Left lobe of liver (tissue), 2 donors: ENCODE data around the gene YIPF4. TPM values are rescaled to one million over a fixed set of nuclear protein-coding genes. Genes with fewer than 3 reads are reported as not detected.
A peak's percentile ranks its signal among the peaks of the same experiment; 100 is the strongest.
"Not testable (repeated sequence)": the region's sequence is repeated elsewhere in the genome, so short reads cannot be mapped to it uniquely, and the experiment has no call there.

Experiments
- ATAC-seq: fragments of 200-7000 bp; cut with Tn5 transposase; one replicate; pipeline ENCODE4 v1.9.1; 2020; ENCODE audit warnings: mild to moderate bottlenecking, moderate library complexity
- DNase-seq: peaks from one replicate; pipeline ENCODE4 v3.0.0-alpha.2; 2020; ENCODE audit warnings: low spot score
- total RNA-seq: library from RNA; stranded (reverse); gene quantifications from one replicate; pipeline ENCODE4 v1.2.1, GENCODE V29; 2021
- donor health status: DM: no; HTN: no; CAD: no; lungs with moderate emphysema.
- donor health status: DM: no; HTN: yes; CAD: no.

The YIPF4 gene
- 36.6 TPM for total RNA-seq

DNA sequence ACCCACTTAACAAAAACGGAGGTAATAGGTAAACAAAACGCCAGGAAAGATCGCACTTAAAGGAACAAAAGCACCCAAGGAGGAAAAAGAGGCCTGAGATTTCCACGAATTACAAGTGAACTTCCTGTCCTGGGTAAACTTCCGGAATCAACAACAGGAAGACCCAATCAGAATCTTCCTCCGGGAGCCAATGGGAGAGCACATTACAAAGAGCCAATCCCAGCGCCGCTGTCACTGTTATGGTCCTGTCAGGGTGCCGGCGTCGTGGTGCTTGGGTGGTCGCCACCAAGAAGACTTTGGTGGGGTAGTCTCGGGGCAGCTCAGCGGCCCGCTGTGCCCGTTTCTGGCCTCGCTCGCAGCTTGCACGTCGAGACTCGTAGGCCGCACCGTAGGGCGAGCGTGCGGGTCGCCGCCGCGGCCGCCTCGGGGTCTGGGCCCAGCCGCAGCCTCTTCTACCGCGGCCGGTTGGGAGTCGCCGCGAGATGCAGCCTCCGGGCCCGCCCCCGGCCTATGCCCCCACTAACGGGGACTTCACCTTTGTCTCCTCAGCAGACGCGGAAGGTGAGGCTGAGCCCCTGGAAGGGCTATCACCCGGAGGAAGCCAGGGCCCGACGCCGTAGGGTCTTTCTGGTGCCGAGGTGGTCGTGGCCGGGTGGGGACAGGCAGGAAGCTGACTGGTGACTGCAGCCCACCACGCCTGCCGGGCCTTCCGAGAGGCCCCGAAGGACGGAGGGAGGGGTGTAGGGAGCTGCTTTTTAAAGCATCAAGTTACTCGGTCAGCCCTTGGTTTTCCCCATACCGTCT, at the start of gene YIPF4:
Gene YIPF4 (plus strand): TSS at position 231 of the 804 bp plus-strand sequence. CDS start 252 bp downstream, at position 483.
- peak; percentile 99 for ATAC-seq

GRCh38 chr2:32228181-32228580, 49.5 kb upstream of the YIPF4 start:
- ATAC-seq = no peak

More for the DNA sequence above, at the start of gene YIPF4:
- DNase-seq = peak; percentile 91

DNA sequence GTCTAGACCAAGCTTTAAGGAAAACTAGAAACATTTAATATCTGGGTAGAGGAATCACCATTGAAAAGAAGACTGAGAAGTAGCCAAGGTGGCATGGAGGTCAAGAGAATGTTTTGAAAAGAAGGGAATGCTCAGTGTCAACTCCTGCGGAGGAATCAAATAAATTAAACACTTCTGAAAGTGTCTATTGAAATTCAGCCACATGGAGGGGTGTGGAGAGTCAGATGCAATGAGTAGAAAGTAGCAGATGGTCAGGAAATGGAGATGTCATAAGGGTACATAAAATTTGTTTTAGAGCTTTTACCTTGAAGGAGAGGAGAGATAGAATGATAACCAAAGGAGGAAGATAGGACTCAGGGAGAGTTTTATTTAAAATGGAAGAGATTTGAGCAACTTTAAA, 48.1 kb upstream of the YIPF4 start:
- no peak for DNase-seq
- ATAC-seq = no peak

More at GRCh38 chr2:32228181-32228580, 49.5 kb upstream of the YIPF4 start:
- no peak for DNase-seq

DNA sequence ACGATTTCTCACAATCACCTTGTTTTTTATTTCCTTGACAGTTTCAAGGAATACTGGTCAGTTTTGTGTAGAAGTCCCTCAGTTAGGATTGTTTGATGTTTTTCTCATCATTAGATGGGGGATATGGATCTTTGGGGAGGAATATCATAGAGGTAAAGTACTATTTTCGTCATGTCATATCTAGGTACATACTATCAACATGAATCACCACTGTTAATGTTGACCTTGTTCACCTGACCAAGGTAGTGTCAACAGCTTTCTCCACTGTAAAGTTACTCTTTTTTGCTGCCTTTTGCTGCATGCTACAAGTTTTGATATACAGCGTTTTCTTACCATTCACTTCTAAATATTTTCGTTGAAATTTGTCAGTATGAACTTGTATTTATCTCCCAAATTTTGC, 45.7 kb upstream of the YIPF4 start:
- ATAC-seq (no peak), DNase-seq (no peak)

GRCh38 chr2:32235315-32235714, 42.4 kb upstream of the YIPF4 start:
- DNase-seq = no peak
- no peak for ATAC-seq

GRCh38 chr2:32237488-32237887, 40.2 kb upstream of the YIPF4 start:
- ATAC-seq = no peak
- DNase-seq = no peak

DNA sequence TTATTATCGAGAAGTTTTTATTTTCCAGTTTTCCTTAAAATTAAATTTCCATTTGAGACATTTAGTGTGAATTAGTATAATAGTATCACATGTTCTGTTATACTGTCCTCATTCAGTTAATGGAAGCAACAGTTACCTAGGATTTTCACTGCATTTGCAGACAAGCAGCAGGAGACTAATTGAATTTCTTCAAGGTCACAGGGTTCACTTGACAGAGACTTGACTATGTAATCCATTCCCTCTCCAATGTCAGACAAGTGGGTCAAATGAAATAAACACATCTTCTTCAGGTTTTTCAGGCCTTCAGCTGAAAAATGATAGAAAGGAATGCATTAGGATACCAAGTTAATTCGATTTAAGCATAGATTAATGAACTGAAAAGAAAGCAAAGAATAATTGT, 39.7 kb upstream of the YIPF4 start:
- ATAC-seq (no peak), DNase-seq (no peak)

DNA sequence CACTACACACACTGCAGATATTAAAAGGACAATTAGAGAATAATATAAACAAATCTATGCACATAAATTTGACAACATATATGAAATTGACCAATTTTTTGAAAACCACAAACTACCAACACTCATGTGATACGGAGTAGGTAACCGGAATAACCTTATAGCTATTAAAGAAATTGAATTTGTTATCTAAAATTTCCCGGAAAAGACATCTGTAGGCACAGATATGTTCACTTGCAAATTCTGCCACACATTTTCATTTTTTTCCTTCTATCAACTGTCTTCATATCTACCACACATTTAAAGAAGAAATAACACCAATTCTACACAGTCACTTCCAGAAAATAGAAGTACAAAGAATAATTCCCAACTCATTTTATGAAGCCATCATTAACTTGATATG, 35.4 kb upstream of the YIPF4 start:
- ATAC-seq = no peak
- DNase-seq = no peak

DNA sequence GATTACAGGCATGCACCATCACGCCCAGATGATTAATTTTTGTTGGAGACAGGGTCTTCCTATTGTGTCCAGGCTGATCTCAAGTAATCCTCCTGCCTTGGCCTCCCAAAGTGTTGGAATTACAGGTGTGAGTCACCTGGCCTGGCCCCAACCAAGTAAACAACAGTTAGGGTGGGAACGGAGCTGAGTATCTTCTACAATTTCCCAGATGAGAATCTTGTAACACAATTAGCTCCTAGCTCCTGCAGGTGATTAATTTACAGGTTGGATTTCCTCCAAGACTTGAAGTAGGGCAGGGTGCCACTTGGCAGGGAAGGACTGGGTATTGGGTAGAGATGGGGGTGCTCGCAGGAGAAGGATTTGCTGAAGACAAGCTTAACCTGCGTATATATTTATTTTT, 30.8 kb upstream of the YIPF4 start:
- DNase-seq (no peak), ATAC-seq (no peak)

DNA sequence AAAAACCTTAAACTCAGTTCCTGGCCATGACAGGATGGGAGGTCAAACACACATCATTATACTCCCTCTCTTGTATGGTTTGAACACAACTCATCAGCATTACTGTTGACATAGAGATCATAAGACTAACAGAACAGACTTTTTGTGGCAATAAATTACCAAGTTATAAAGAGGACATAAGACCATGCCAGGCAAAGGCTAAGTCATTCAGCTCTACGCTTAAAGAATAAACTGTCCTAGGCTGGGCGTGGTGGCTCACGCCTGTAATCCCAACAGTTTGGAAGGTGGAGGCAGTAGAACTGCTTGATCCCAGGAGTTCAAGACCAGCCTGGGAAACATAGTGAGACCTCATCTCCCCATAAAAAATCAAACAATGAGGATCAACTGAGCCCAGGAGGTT, 29.4 kb upstream of the YIPF4 start:
- ATAC-seq = no peak
- no peak for DNase-seq

DNA sequence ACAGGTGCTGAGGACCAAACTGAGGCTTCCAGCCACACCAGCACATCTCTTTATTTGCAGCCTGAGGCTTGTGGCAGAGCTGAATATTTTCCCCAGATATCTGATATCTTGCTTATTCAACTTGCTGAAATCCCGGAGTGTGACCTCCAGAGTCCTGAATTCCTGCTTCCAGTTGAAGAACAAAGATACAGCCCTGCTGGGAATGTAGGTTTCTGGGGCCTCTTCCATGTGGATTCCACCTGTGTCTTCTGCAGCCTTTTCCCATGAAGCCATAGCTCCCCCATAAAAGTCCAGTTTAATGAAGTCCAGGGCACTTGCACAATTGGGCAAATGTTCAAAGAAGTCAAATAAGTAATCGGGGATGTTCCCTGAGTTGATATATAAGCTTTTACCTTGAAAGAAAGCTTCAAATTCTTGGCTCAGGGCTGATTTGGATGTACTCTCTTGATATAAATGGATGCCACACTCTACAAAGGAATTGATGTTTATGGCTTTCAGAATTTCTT, 27.9 kb upstream of the YIPF4 start:
- DNase-seq (no peak), ATAC-seq (no peak)

- no peak for ATAC-seq
- DNase-seq = no peak
Measured at GRCh38 chr2:32250290-32250689, 27.4 kb upstream of the YIPF4 start.

- no peak for DNase-seq
- no peak for ATAC-seq
Measured at GRCh38 chr2:32258242-32258641, 19.5 kb upstream of the YIPF4 start.

DNA sequence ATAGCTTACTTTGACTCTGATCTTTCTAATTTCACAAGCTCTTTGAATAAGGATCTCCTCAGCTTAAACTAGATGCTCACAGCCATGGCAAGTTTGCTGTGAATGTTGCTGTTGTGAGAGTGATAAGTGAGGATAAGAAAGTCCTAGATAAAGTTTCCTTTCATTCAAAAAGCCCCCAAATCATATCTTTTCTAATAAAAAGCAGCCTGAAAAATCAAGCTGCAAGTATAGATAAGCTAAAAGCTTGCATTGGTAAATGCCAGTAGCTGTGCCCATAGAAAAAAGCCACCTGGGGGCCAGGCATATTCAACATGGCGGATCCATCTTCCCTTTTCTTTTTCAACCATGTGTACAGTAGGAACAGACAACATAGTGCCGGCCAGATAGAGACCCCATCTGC, 17.3 kb upstream of the YIPF4 start:
- DNase-seq (no peak), ATAC-seq (no peak)

DNA sequence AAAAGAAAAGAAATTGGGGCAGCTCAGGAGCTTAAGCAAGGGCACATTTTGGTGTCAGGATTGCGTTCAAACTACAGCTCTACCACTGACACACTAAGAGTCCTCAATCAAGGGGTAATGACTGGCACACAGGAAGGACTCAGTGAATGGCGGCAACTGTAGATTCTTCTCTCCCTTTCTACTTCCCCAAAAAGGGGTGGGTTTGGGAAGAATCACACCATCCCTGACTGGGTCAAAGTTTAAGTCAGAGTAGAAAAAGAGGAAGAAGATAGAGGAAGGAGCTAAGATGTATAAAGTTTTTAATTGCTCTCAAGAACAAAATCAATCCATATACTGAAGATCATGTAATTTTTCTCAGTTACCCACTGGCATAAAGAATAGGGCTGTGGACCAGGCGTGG, 15.6 kb upstream of the YIPF4 start:
- no peak for DNase-seq
- peak; percentile 52 for ATAC-seq

DNA sequence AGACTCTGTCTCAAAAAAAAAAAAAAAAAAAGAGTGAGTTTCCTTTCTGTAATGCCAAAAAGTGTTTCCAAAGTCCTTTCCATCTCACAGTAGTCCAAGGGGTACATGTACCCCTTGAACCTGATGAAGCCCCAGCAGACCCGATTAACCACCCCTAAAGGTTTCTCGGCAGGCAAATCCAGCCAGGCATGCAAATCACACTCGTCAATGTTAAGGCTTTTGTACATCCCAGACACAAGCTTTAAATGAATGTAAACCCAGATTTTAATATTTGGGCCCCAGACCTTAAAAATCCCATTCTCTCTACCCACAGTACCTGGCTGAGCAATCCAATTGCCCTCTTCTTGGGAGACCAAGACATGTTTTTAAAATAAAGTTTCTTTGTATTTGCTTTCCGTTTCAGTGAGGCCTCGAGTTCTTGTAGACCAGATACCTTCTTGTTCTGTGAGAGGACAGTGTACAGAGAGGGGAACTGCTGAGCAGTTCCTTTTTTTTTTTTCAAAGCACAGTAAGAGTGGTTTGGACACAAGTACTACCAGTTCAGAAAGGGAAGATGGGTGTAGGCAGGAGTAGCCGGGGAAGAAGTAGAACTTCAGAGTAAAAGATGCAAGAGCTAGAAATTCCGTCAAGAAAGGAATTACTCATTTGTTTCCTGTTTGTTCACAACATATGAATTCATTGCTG, 13.1 kb upstream of the YIPF4 start, which contains the start of gene NLRC4:
Gene NLRC4 (minus strand): TSS at position 465 of the 684 bp plus-strand sequence. CDS start 8,111 bp downstream, outside the sequence.
- peak; percentile 59 for ATAC-seq
- no peak for DNase-seq

- no peak for ATAC-seq
- DNase-seq = no peak
Measured at GRCh38 chr2:32271063-32271462, 6.6 kb upstream of the YIPF4 start.

- DNase-seq (no peak), ATAC-seq (no peak)
Measured at GRCh38 chr2:32272279-32272678, 5.4 kb upstream of the YIPF4 start.

GRCh38 chr2:32274289-32274688, 3.4 kb upstream of the YIPF4 start:
- DNase-seq (no peak), ATAC-seq (no peak)

- not testable (repeated sequence) for DNase-seq, ATAC-seq
Measured at GRCh38 chr2:32275790-32276189, 1.9 kb upstream of the YIPF4 start.

GRCh38 chr2:32277363-32277673, 386 bp upstream of the YIPF4 start:
- DNase-seq (no peak), ATAC-seq (peak; percentile 13)

GRCh38 chr2:32278478-32278853, 762 bp downstream of the YIPF4 start:
- ATAC-seq (no peak), DNase-seq (no peak)
